ENCODE results near the gene MYLK. TPM values are rescaled to one million over a fixed set of nuclear protein-coding genes. Genes with fewer than 3 reads are reported as not detected.

Gene MYLK
- total and polyA plus RNA-seq, 2 of the 4 experiments (the other 2 are of a cell fraction) = 299 to 484 TPM

DNA sequence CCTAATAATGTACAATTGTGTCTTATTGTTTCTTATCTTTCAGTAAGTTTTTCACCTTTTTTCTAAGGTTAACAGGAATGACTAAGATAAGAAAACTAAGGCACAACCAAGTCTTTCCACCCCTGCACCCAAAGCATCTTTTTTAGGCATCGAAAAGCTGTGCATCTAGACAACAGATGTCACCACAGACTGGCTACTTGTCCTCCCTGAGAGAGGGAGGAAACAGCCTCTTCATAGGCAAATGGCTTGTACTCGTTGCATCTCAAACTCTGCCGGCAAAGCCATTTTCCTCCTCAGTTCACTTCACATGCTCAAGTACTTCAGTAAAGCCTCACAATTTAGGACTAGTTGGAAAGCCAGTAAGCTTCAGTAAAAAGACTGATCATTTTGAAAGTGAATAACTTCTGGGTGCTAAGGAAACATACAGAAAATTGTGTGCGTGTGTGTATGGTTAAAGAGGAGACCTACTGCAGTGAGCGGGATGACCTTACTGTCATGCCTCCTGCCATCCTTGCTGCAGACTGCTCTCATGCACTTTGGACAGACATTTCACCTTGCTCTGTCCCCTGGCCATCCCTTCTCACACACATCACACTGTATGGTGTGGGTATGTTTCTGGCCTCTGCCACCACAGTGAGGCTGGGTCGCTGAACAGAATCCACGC is 262.8 kb downstream of the MYLK start:
- POLR2A ChIA-PET (ENCODE audit: unreplicated experiment) = no interaction called here
- CTCF ChIA-PET = no interaction called here
- H2AK9ac ChIP-seq (replicated peaks; ENCODE audit: low read depth, low read length, poor library complexity) = peak overlapping the region; percentile 35
- H3K9ac ChIP-seq (ENCODE audit: low read depth, low read length) = peak overlapping the region; percentile 18
- H4K20me1 ChIP-seq (ENCODE audit: insufficient read depth, low read length) = peaks cover 34% of the 10 kb centered on the region
- H3K36me3 ChIP-seq (ENCODE audit: control insufficient read depth, insufficient read depth, low read length) = peaks cover 63% of the 10 kb centered on the region
- no peak overlapping the region for H2AFZ ChIP-seq (replicated peaks; ENCODE audit: low read length, poor library complexity)
- H3K27me3 ChIP-seq (ENCODE audit: control insufficient read depth, insufficient read depth, low read length) = no peaks in the 10 kb centered on the region
- no peak overlapping the region for H3K4me3 ChIP-seq (ENCODE audit: insufficient read depth, low read depth, low read length)
- intact Hi-C loops (cut with micrococcal nuclease) (no loop called here), in situ Hi-C loops (cut with MboI; ENCODE audit: low sequenced_read_pairs) (no loop called here), dilution Hi-C loops (cut with HindIII; ENCODE audit: low sequenced_read_pairs, unreplicated experiment) (no loop called here)
- no TSS peak for BruUV-seq (replicated peaks)
- H2BK120ac ChIP-seq (ENCODE audit: low read depth, low read length) = peak overlapping the region; percentile 92
- peaks cover 32% of the 10 kb centered on the region for H3K9me1 ChIP-seq (ENCODE audit: insufficient read depth, low read length)
- H4K8ac ChIP-seq (ENCODE audit: low read depth in 2 of 2, low read length in 2 of 2) = peak overlapping the region; percentile 8 to 83
- no peaks in the 10 kb centered on the region for H3K9me3 ChIP-seq (ENCODE audit: control insufficient read depth, insufficient read depth, low read length)
- peak overlapping the region; percentile 89 for H4K91ac ChIP-seq (ENCODE audit: insufficient read depth, low read depth, low read length)
- WGBS, 2 experiments (ENCODE audit: extremely low coverage in 2 of 2, insufficient read length in 1 of 2) = 100% methylated on average over 1 of the region's 7 CpGs; no CpG with 5 or more reads in 1 of the 2 experiments
- DNase-seq (no peak), ATAC-seq (ENCODE audit: low read depth) (no peak)
- H3K4ac ChIP-seq (ENCODE audit: low read depth, low read length) = peak overlapping the region; percentile 86
- H2BK5ac ChIP-seq (ENCODE audit: low read depth, low read length, poor library complexity, severe bottlenecking) = peak overlapping the region; percentile 71
- H2AK5ac ChIP-seq (ENCODE audit: low read depth, low read length) = peak overlapping the region; percentile 90
- no peak overlapping the region for H3K4me2 ChIP-seq (ENCODE audit: low read depth, low read length)
- peak overlapping the region; percentile 33 for H4K5ac ChIP-seq (ENCODE audit: low read depth, low read length)
- peak overlapping the region; percentile 79; the same call in 2 of the 3 replicates for H2BK15ac ChIP-seq (ENCODE audit: low read depth, low read length)
- H3K79me1 ChIP-seq (ENCODE audit: low read depth in 1 of 2, low read length in 2 of 2) = peaks cover 22 to 69% of the 10 kb centered on the region in 2 experiments; a peak in 3 of 4 replicates
- peak overlapping the region; percentile 63 for H3K23ac ChIP-seq (ENCODE audit: low read depth, low read length)
- H3K14ac ChIP-seq (replicated peaks; ENCODE audit: low read depth, low read length) = peak overlapping the region; percentile 93
- peak overlapping the region; percentile 76 for H3K27ac ChIP-seq (ENCODE audit: insufficient read depth, low read length)
- peaks cover 44% of the 10 kb centered on the region for H3K4me1 ChIP-seq (ENCODE audit: control insufficient read depth, insufficient read depth, low read length)
- H2BK20ac ChIP-seq (ENCODE audit: low read depth, low read length) = peak overlapping the region; percentile 78
- peak overlapping the region; percentile 4 for H3K18ac ChIP-seq (ENCODE audit: low read depth, low read length)
- TF ChIP-seq CTCF (conservative IDR thresholded peaks at IDR 0.05; ENCODE audit: low read depth, low read length) (no peak), BHLHE40 (IDR thresholded peaks at IDR 0.05; ENCODE audit: low read depth, low read length) (no peak)
- H3K56ac ChIP-seq (ENCODE audit: extremely low read depth, insufficient read depth, low read length) = peak overlapping the region; percentile 40; the same call in 1 of the 2 replicates

Data from IMR-90 (cell line).